CD14-positive monocyte (primary cell): ENCODE results near the gene ZBTB7C. TPM values are rescaled to one million over a fixed set of nuclear protein-coding genes. Genes with fewer than 3 reads are reported as not detected.

ENCODE experiments used
- DNase-seq, 3 donors: peaks; one replicate each; pipeline ENCODE4 v3.0.0-alpha.2; 2011 to 2022
- H2AFZ ChIP-seq: 2 replicates; pipeline ENCODE4 v1.6.0; 2012; ENCODE audit warnings: mild to moderate bottlenecking, low read depth, low read length, inconsistent platforms; ENCODE audit not compliant: insufficient read depth, poor library complexity, severe bottlenecking
- H3K27ac ChIP-seq, 2 donors: 1 replicate in 1 of 2; 2 replicates in 1 of 2; pipeline ENCODE4 v1.5.1; 2012 to 2013; ENCODE audit warnings: low read length in 2 of 2, control low read depth in 1 of 2, inconsistent platforms in 1 of 2, low read depth in 1 of 2, mild to moderate bottlenecking in 1 of 2
- H3K27me3 ChIP-seq, 2 donors: one replicate each; pipeline versions ENCODE4 v1.6.0 to v1.6.1; 2011 to 2013; ENCODE audit warnings: low read length in 2 of 2; ENCODE audit not compliant: control insufficient read depth in 2 of 2, insufficient read depth in 2 of 2
- H3K36me3 ChIP-seq, 2 donors: replicated peaks in 1 of 2; 1 replicate in 1 of 2; 2 replicates in 1 of 2; pipeline versions ENCODE4 v1.5.1 to v1.6.1; 2012 to 2013; ENCODE audit warnings: low read length in 2 of 2, control low read depth in 1 of 2, inconsistent platforms in 1 of 2, mild to moderate bottlenecking in 1 of 2; ENCODE audit not compliant: insufficient read depth in 2 of 2, control insufficient read depth in 1 of 2
- H3K4me1 ChIP-seq, 2 donors: 1 replicate in 1 of 2; 2 replicates in 1 of 2; pipeline versions ENCODE4 v1.5.1 to v1.6.1; 2012 to 2013; ENCODE audit warnings: low read length in 2 of 2, control low read depth in 1 of 2, inconsistent platforms in 1 of 2, mild to moderate bottlenecking in 1 of 2, moderate library complexity in 1 of 2; ENCODE audit not compliant: insufficient read depth in 2 of 2, control insufficient read depth in 1 of 2
- H3K4me2 ChIP-seq: replicated peaks from 2 replicates; pipeline ENCODE3; 2012; ENCODE audit warnings: low read length, moderate library complexity, mild to moderate bottlenecking; ENCODE audit not compliant: poor library complexity, severe bottlenecking; ENCODE audit errors: extremely low read depth
- H3K4me3 ChIP-seq, 3 experiments: fragments of 200-600 bp in 1 of 3; sonication (generic) in 1 of 3; replicated peaks in 1 of 3; 1 replicate in 2 of 3; 2 replicates in 1 of 3; pipeline ENCODE4 v1.5.1; 2011 to 2013; ENCODE audit warnings: low read length in 3 of 3, mild to moderate bottlenecking in 3 of 3, control low read depth in 2 of 3, low read depth in 2 of 3, inconsistent platforms in 1 of 3, moderate library complexity in 1 of 3
- H3K79me2 ChIP-seq: 2 replicates; pipeline ENCODE4 v1.6.0; 2012; ENCODE audit warnings: mild to moderate bottlenecking, control low read depth, inconsistent platforms, low read length, moderate library complexity; ENCODE audit not compliant: insufficient read depth
- H3K9ac ChIP-seq: 2 replicates; pipeline ENCODE4 v1.6.0; 2017; ENCODE audit warnings: low read length, mild to moderate bottlenecking; ENCODE audit not compliant: insufficient read depth, poor library complexity, severe bottlenecking
- H3K9me3 ChIP-seq, 2 donors: replicated peaks in 1 of 2; 1 replicate in 1 of 2; 2 replicates in 1 of 2; pipeline versions ENCODE4 v1.5.1 to v1.6.1; 2012 to 2013; ENCODE audit warnings: low read length in 2 of 2, control low read depth in 1 of 2; ENCODE audit not compliant: control insufficient read depth in 1 of 2, insufficient read depth in 1 of 2
- H4K20me1 ChIP-seq: 2 replicates; pipeline ENCODE4 v1.6.0; 2012; ENCODE audit warnings: mild to moderate bottlenecking, low read length, control low read depth, moderate library complexity; ENCODE audit not compliant: insufficient read depth
- H3K27ac Mint-ChIP-seq, 7 donors: one replicate each; pipeline ENCODE4 v1.8.0; 2020; ENCODE audit warnings: mild to moderate bottlenecking in 7 of 7, mixed read lengths in 7 of 7, moderate library complexity in 6 of 7, inconsistent platforms in 2 of 7
- H3K27me3 Mint-ChIP-seq, 3 donors: one replicate each; pipeline ENCODE4 v1.8.0; 2021 to 2022; ENCODE audit warnings: low read depth in 3 of 3, mild to moderate bottlenecking in 3 of 3, mixed read lengths in 3 of 3, moderate library complexity in 3 of 3, inconsistent platforms in 1 of 3
- H3K36me3 Mint-ChIP-seq, 2 donors: one replicate each; pipeline ENCODE4 v1.8.0; 2020; ENCODE audit warnings: mixed read lengths in 2 of 2, inconsistent platforms in 1 of 2, mild to moderate bottlenecking in 1 of 2
- H3K4me1 Mint-ChIP-seq: one replicate; pipeline ENCODE4 v1.8.0; 2020; ENCODE audit warnings: mild to moderate bottlenecking, mixed read lengths
- H3K4me3 Mint-ChIP-seq, 2 donors: one replicate each; pipeline ENCODE4 v1.8.0; 2020; ENCODE audit warnings: mild to moderate bottlenecking in 2 of 2, mixed read lengths in 2 of 2, moderate library complexity in 1 of 2
- H3K9me3 Mint-ChIP-seq, 7 donors: one replicate each; pipeline ENCODE4 v1.8.0; 2020 to 2022; ENCODE audit warnings: mixed read lengths in 7 of 7, mild to moderate bottlenecking in 6 of 7, moderate library complexity in 6 of 7, inconsistent platforms in 2 of 7
- WGBS: methylation state at CpG from one replicate; pipeline ENCODE4 v1.1.5; 2013; ENCODE audit warnings: missing lambda C conversion rate; ENCODE audit not compliant: insufficient coverage; 5-methylcytosine and 5-hydroxymethylcytosine counted together
- intact Hi-C, 2 donors: fragments of 100-400 bp; cut with micrococcal nuclease; formaldehyde crosslinking; loops; one replicate each; pipeline versions ENCODE4 v1.15.0 to v1.15.1; 2023
- polyA plus RNA-seq, 3 donors: library from polyadenylated mRNA; depleted of rRNA in 1 of 3; unstranded in 2 of 3; stranded (reverse) in 1 of 3; fragments of 300-500 nt in 2 of 3; fragments of >200 nt in 1 of 3; fragmentation: Illumina TruSeq in 2 of 3; gene quantifications; 1 replicate in 2 of 3; 2 replicates in 1 of 3; pipeline ENCODE4 v1.2.3, GENCODE V29; 2012 to 2021
- TF ChIP-seq, protein P1 (sequence below): fragments of 200-600 bp; IDR thresholded peaks from one replicate; pipeline ENCODE4 v1.8.0; 2022; ENCODE audit warnings: antibody characterized with exemption, mild to moderate bottlenecking

Gene ZBTB7C
- polyA plus RNA-seq, 3 donors = 0.03 to 0.09 TPM; not detected in 1

DNA sequence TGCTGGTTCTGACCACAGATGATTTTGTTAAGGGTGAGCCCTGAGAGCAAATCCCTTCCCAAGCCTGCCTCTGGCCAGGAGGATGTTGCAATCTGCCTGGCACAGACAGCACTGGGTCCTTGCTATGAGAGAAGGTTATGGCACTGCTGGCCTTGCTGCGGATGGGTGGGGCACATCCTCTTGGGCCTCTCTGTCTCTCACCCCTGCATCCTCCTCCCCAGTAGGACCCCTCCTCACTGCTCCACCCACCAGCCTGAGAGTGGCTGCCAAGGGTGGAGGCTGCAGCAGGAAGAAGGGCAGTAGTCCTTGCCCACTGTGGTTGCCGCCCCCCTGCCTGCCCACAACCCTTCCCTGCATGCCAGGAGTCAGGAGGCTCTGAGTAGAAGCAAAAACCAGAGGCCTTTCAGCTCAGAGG, 180.9 kb downstream of the ZBTB7C start:
- H3K27me3 ChIP-seq = no peaks in the 10 kb centered on the region
- Mint-ChIP-seq H3K9me3 (peaks cover 0 to 2% (median 0%) of the 10 kb centered on the region in 7 donors), H3K27ac (peak overlapping the region; percentile 18 to 90 (median 83)), H3K36me3 (no peaks in the 10 kb centered on the region), H3K4me1 (peaks cover 41% of the 10 kb centered on the region), H3K4me3 (peak overlapping the region in 1 of 2 donors; percentile 53), H3K27me3 (peaks cover 2 to 5% (median 3%) of the 10 kb centered on the region in 3 donors)
- H2AFZ ChIP-seq = no peak overlapping the region
- no peaks in the 10 kb centered on the region for H4K20me1 ChIP-seq
- DNase-seq = peak in 1 of 3 donors; percentile 44
- no peak overlapping the region for H3K9ac ChIP-seq
- intact Hi-C loops = no loop called here
- no peaks in the 10 kb centered on the region for H3K36me3 ChIP-seq
- no peaks in the 10 kb centered on the region for H3K9me3 ChIP-seq
- TF ChIP-seq, protein P1, sequence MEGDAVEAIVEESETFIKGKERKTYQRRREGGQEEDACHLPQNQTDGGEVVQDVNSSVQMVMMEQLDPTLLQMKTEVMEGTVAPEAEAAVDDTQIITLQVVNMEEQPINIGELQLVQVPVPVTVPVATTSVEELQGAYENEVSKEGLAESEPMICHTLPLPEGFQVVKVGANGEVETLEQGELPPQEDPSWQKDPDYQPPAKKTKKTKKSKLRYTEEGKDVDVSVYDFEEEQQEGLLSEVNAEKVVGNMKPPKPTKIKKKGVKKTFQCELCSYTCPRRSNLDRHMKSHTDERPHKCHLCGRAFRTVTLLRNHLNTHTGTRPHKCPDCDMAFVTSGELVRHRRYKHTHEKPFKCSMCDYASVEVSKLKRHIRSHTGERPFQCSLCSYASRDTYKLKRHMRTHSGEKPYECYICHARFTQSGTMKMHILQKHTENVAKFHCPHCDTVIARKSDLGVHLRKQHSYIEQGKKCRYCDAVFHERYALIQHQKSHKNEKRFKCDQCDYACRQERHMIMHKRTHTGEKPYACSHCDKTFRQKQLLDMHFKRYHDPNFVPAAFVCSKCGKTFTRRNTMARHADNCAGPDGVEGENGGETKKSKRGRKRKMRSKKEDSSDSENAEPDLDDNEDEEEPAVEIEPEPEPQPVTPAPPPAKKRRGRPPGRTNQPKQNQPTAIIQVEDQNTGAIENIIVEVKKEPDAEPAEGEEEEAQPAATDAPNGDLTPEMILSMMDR = no peak
- H3K27ac ChIP-seq = peak overlapping the region in 1 of 2 donors; percentile 48
- no peak overlapping the region for H3K4me2 ChIP-seq
- 20% methylated on average over 1 of the region's 2 CpGs for WGBS
- peaks cover 19 to 64% of the 10 kb centered on the region in 2 donors for H3K4me1 ChIP-seq
- H3K79me2 ChIP-seq = no peaks in the 10 kb centered on the region
- H3K4me3 ChIP-seq = no peak overlapping the region

DNA sequence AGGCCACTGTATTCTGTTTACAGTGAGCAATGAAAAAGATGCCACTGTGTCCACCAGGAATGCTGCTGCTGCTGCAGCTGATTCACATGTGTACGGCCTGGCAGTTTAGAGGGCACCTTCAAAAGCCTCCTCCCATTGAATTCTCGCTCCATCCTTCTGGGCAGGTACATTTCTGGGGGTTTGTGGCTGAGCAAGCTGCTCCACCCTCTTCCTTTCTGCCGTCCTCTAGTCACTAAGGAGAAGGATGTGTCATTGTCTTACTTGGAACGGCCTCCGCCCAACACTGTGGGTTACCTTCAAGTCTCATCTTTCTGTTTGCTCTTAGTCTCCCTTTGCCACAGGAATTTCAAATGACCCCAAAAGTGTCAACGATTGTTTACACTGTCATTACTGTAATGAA, 182.0 kb downstream of the ZBTB7C start:
- peak overlapping the region; percentile 8 for H2AFZ ChIP-seq
- Mint-ChIP-seq H3K27me3 (peaks cover 1 to 3% (median 1%) of the 10 kb centered on the region in 3 donors), H3K36me3 (no peaks in the 10 kb centered on the region), H3K27ac (peak overlapping the region; percentile 48 to 93 (median 85)), H3K4me3 (no peak overlapping the region), H3K9me3 (peaks cover 0 to 2% (median 0%) of the 10 kb centered on the region in 7 donors), H3K4me1 (peaks cover 41% of the 10 kb centered on the region)
- H3K4me2 ChIP-seq = no peak overlapping the region
- no peak overlapping the region for H3K4me3 ChIP-seq
- no peak overlapping the region for H3K9ac ChIP-seq
- TF ChIP-seq, protein P1 = no peak
- H3K36me3 ChIP-seq = no peaks in the 10 kb centered on the region
- intact Hi-C loops = no loop called here
- H4K20me1 ChIP-seq = no peaks in the 10 kb centered on the region
- H3K79me2 ChIP-seq = no peaks in the 10 kb centered on the region
- no peaks in the 10 kb centered on the region for H3K9me3 ChIP-seq
- H3K27ac ChIP-seq = peak overlapping the region in 1 of 2 donors; percentile 52
- DNase-seq = peak in 2 of 3 donors; percentile 44
- H3K27me3 ChIP-seq = no peaks in the 10 kb centered on the region
- 70% methylated on average over 3 of the region's 6 CpGs for WGBS
- peaks cover 19 to 75% of the 10 kb centered on the region in 2 donors for H3K4me1 ChIP-seq
